ENCODE measurements around the gene USP3. TPM values are rescaled to one million over a fixed set of nuclear protein-coding genes. Genes with fewer than 3 reads are reported as not detected.

The USP3 gene
- polyA plus RNA-seq, 1 donor (not counting 4 experiments of a cell fraction or from before 2014, with no cell fraction given) = 16.2 TPM

GRCh38 chr15:63588826-63589225 is 84.4 kb downstream of the USP3 start:
- Histone ChIP-seq H3K27ac (ENCODE audit: control insufficient read depth, insufficient read depth, low read length) (no peak overlapping the region), H3K9ac (ENCODE audit: control insufficient read depth, extremely low read depth, insufficient read depth, low read length) (no peak overlapping the region), H3K36me3 (ENCODE audit: control insufficient read depth in 2 of 2, extremely low read depth in 1 of 2, insufficient read depth in 2 of 2, low read length in 2 of 2) (peaks cover 12 to 13% of the 10 kb centered on the region in 2 experiments), H3K9me1 (ENCODE audit: control insufficient read depth, extremely low read depth, insufficient read depth, low read length) (no peaks in the 10 kb centered on the region), H4K20me1 (ENCODE audit: control insufficient read depth, extremely low read depth, insufficient read depth, low read length) (no peaks in the 10 kb centered on the region), H2AFZ (ENCODE audit: control insufficient read depth, low read length) (no peak overlapping the region), H3K4me1 (ENCODE audit: control insufficient read depth, extremely low read depth, insufficient read depth, low read length) (no peaks in the 10 kb centered on the region), H3K4me3 (ENCODE audit: control insufficient read depth in 2 of 3, extremely low read depth in 1 of 3, insufficient read depth in 2 of 3, low read depth in 1 of 3, low read length in 3 of 3) (no peak overlapping the region), H3K79me2 (ENCODE audit: control insufficient read depth, insufficient read depth, low read length) (no peaks in the 10 kb centered on the region), H3K4me2 (ENCODE audit: control insufficient read depth, extremely low read depth, insufficient read depth, low read depth, low read length) (no peak overlapping the region), H3K9me3 (ENCODE audit: control insufficient read depth, low read depth, low read length) (no peaks in the 10 kb centered on the region), H3K27me3 (ENCODE audit: control insufficient read depth, extremely low read depth, insufficient read depth, low read length) (no peaks in the 10 kb centered on the region)
- TF ChIP-seq EZH2 (IDR thresholded peaks at IDR 0.05; ENCODE audit: low read length) = no peak
- FAIRE-seq (no peak), DNase-seq (ENCODE audit: low read depth, low spot score) (no peak)
- dilution Hi-C loops (cut with MboI; ENCODE audit: extremely low pct_ligation_motif_present, low sequenced_read_pairs) = no loop called here

- DNase-seq (ENCODE audit: low read depth, low spot score) (no peak), FAIRE-seq (no peak)
- no peaks in the 10 kb centered on the region for H3K9me3 ChIP-seq (ENCODE audit: control insufficient read depth, low read depth, low read length)
- no peaks in the 10 kb centered on the region for H3K79me2 ChIP-seq (ENCODE audit: control insufficient read depth, insufficient read depth, low read length)
- H3K9me1 ChIP-seq (ENCODE audit: control insufficient read depth, extremely low read depth, insufficient read depth, low read length) = no peaks in the 10 kb centered on the region
- no peak overlapping the region for H3K4me2 ChIP-seq (ENCODE audit: control insufficient read depth, extremely low read depth, insufficient read depth, low read depth, low read length)
- H3K4me3 ChIP-seq (ENCODE audit: control insufficient read depth in 2 of 3, extremely low read depth in 1 of 3, insufficient read depth in 2 of 3, low read depth in 1 of 3, low read length in 3 of 3) = no peak overlapping the region
- no peaks in the 10 kb centered on the region for H3K27me3 ChIP-seq (ENCODE audit: control insufficient read depth, extremely low read depth, insufficient read depth, low read length)
- peaks cover 9% of the 10 kb centered on the region for H3K4me1 ChIP-seq (ENCODE audit: control insufficient read depth, extremely low read depth, insufficient read depth, low read length)
- no peak overlapping the region for H3K9ac ChIP-seq (ENCODE audit: control insufficient read depth, extremely low read depth, insufficient read depth, low read length)
- H3K27ac ChIP-seq (ENCODE audit: control insufficient read depth, insufficient read depth, low read length) = no peak overlapping the region
- peaks cover 5 to 8% of the 10 kb centered on the region in 2 experiments for H3K36me3 ChIP-seq (ENCODE audit: control insufficient read depth in 2 of 2, extremely low read depth in 1 of 2, insufficient read depth in 2 of 2, low read length in 2 of 2)
- no peak for TF ChIP-seq CTCF (optimal IDR thresholded peaks at IDR 0.05 in 1 of 3, IDR thresholded peaks at IDR 0.05 in 1 of 3, conservative IDR thresholded peaks at IDR 0.05 in 1 of 3; ENCODE audit: extremely low read depth in 1 of 3, insufficient read depth in 2 of 3, low read length in 3 of 3)
- no peak for TF ChIP-seq EZH2 (IDR thresholded peaks at IDR 0.05; ENCODE audit: low read length)
- H2AFZ ChIP-seq (ENCODE audit: control insufficient read depth, low read length) = no peak overlapping the region
- dilution Hi-C loops (cut with MboI; ENCODE audit: extremely low pct_ligation_motif_present, low sequenced_read_pairs) = no loop called here
- no peaks in the 10 kb centered on the region for H4K20me1 ChIP-seq (ENCODE audit: control insufficient read depth, extremely low read depth, insufficient read depth, low read length)
These were observed 89.6 kb downstream of the USP3 start for GRCh38 chr15:63593705-63594671.

Measured in keratinocyte (primary cell).